GM12801 (cell line): ENCODE results near the gene TAMALIN.

Source experiments
- CTCF ChIP-seq: IDR thresholded peaks from one replicate; pipeline ENCODE4 v1.5.1; 2011; ENCODE audit warnings: control low read depth; ENCODE audit not compliant: insufficient read length; ENCODE audit errors: extremely low read depth

The TAMALIN gene

GRCh38 chr12:51985154-51985835 lies 21.5 kb upstream of the TAMALIN start:
- TF ChIP-seq CTCF: no peak

- TF ChIP-seq CTCF: no peak
Observed at GRCh38 chr12:51986834-51987233, 19.9 kb upstream of the TAMALIN start.

- TF ChIP-seq CTCF: no peak
Observed at GRCh38 chr12:51992246-51992645, 14.5 kb upstream of the TAMALIN start.

GRCh38 chr12:51994539-51994820 lies 12.3 kb upstream of the TAMALIN start:
- no peak for TF ChIP-seq CTCF

GRCh38 chr12:51994959-51995358 lies 11.8 kb upstream of the TAMALIN start:
- no peak for TF ChIP-seq CTCF

- no peak for TF ChIP-seq CTCF
Observed at GRCh38 chr12:51997136-51997535, 9.6 kb upstream of the TAMALIN start.

- TF ChIP-seq CTCF: no peak
Observed at GRCh38 chr12:52003016-52003550, 3.7 kb upstream of the TAMALIN start.
